Keratinocyte (primary cell): Measurements from ENCODE around the gene INPP5K.

ENCODE experiments used
- EZH2 ChIP-seq: IDR thresholded peaks from one replicate; pipeline ENCODE4 v1.6.1; 2012; ENCODE audit warnings: inconsistent platforms, mild to moderate bottlenecking, low read length, moderate library complexity
- TF ChIP-seq, protein P1 (sequence below), 3 experiments: IDR thresholded peaks in 1 of 3; conservative IDR thresholded peaks in 1 of 3; optimal IDR thresholded peaks in 1 of 3; 2 replicates in 2 of 3; 3 replicates in 1 of 3; pipeline versions ENCODE3 to v1.5.1; 2011; ENCODE audit warnings: low read length in 3 of 3, mild to moderate bottlenecking in 3 of 3, moderate library complexity in 2 of 3, control low read depth in 1 of 3, inconsistent platforms in 1 of 3; ENCODE audit not compliant: insufficient read depth in 2 of 3; ENCODE audit errors: extremely low read depth in 1 of 3

DNA sequence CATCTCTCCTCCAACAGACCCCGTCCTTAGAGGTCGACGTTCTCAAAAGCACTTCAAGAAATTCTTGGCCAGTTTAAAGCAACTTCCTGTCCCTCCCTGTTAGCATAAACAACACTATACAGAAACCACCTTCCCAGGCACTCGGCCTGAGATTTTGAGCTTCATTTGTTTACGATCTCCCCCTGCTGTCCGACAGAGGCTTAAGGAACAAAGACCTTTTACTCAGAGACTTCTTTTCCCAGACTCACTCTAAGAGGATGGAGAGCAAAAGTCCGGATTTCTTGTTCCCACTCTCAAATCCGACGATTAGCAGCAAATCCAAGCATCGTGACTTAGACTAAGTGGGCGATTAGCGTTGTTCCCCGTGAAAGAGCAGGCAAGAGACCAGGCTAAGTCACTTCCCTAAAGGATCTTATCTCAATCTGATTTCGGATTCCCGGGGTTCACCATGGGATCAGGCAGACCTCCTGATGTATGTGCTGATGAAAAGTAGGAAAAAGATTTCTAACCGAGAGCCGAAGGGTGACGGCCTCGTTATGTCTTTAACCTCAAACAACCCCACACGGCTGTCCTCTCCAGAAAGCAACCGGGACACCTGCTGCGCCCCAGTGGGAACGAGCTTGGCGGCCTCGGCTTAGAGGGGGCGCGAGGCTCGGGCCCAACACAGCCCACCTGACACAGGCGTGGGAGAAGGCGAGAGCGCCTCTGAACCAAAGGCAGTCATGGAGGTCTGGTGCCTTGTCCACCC, 598 bp downstream of the INPP5K start:
- TF ChIP-seq, protein P1, sequence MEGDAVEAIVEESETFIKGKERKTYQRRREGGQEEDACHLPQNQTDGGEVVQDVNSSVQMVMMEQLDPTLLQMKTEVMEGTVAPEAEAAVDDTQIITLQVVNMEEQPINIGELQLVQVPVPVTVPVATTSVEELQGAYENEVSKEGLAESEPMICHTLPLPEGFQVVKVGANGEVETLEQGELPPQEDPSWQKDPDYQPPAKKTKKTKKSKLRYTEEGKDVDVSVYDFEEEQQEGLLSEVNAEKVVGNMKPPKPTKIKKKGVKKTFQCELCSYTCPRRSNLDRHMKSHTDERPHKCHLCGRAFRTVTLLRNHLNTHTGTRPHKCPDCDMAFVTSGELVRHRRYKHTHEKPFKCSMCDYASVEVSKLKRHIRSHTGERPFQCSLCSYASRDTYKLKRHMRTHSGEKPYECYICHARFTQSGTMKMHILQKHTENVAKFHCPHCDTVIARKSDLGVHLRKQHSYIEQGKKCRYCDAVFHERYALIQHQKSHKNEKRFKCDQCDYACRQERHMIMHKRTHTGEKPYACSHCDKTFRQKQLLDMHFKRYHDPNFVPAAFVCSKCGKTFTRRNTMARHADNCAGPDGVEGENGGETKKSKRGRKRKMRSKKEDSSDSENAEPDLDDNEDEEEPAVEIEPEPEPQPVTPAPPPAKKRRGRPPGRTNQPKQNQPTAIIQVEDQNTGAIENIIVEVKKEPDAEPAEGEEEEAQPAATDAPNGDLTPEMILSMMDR (optimal IDR thresholded peaks at IDR 0.05 in 1 of 3, IDR thresholded peaks at IDR 0.05 in 1 of 3, conservative IDR thresholded peaks at IDR 0.05 in 1 of 3; ENCODE audit: extremely low read depth in 1 of 3, insufficient read depth in 2 of 3, low read length in 3 of 3) = peak; percentile 53 to 81 (median 66)
- TF ChIP-seq EZH2 = no peak
